ENCODE results near the gene CLSTN2.

CLSTN2 gene

DNA sequence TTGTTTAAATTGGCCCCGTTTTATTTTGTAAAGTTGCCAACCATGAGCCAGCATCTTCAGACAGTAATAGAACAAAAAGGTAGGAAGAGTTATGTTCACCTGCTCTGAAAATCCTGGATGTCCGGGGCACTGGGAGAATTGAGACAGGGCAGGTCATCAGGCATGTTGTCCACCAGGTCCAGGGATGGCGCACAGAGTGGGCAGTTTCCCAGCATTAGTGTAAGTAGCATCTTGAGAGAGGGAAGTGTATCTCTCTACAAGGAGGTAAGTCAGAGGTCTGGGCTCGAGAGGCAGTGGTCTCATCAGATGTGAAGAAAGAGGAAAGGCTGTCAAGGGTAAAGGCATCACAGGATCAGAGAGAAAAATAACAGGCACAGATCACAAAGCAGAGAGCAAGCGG, 339.4 kb downstream of the CLSTN2 start:
- TF ChIP-seq, protein P1, sequence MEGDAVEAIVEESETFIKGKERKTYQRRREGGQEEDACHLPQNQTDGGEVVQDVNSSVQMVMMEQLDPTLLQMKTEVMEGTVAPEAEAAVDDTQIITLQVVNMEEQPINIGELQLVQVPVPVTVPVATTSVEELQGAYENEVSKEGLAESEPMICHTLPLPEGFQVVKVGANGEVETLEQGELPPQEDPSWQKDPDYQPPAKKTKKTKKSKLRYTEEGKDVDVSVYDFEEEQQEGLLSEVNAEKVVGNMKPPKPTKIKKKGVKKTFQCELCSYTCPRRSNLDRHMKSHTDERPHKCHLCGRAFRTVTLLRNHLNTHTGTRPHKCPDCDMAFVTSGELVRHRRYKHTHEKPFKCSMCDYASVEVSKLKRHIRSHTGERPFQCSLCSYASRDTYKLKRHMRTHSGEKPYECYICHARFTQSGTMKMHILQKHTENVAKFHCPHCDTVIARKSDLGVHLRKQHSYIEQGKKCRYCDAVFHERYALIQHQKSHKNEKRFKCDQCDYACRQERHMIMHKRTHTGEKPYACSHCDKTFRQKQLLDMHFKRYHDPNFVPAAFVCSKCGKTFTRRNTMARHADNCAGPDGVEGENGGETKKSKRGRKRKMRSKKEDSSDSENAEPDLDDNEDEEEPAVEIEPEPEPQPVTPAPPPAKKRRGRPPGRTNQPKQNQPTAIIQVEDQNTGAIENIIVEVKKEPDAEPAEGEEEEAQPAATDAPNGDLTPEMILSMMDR (IDR thresholded peaks at IDR 0.05; ENCODE audit: control insufficient read depth, insufficient read depth, low read depth, low read length, missing control alignments), result no peak
- no peak for DNase-seq (ENCODE audit: low read depth)
- H3K4me3 ChIP-seq (ENCODE audit: control insufficient read depth, low read depth, low read length), result no peak overlapping the region

DNA sequence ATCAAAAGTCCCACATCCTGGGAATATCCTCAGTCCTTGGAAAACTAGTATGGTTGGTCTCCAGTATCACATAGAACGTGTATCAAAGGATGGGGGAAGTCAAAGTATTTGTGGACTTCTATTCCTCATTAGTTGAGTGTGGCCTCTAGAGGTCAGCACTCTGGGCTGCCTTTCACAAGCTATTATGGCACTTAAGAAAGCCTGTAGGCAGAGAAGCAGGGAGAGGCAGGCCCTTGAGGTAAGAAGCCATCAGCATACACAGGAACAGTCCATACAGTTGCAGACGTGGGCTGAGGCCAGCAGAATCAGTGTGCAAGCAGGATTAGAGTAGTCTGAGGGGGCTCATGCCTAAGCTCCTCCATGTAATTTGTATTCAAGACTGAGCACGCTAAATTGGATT, 341.7 kb downstream of the CLSTN2 start:
- no peak overlapping the region for H3K4me3 ChIP-seq (ENCODE audit: control insufficient read depth, low read depth, low read length)
- TF ChIP-seq, protein P1 (IDR thresholded peaks at IDR 0.05; ENCODE audit: control insufficient read depth, insufficient read depth, low read depth, low read length, missing control alignments), result peak; percentile 44
- DNase-seq (ENCODE audit: low read depth), result no peak

DNA sequence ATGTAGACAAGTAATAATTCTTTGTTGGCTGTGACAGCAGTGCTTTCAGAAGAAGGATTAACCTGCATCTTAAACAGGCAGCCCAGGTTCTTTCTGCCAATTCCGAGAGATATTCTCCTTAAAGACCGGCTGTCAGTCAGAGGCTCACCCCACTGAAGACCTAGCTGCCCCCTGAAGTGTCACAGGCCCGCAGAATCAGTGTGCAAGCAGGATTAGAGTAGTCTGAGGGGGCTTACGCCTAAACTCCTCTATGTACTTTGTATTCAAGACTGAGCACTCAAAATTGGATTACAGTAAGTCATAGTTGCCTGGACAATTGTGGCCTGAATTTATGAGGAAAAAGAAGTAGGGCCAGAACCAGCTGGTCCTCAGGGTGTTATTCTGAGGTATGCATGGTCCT, 342.9 kb downstream of the CLSTN2 start:
- H3K4me3 ChIP-seq (ENCODE audit: control insufficient read depth, low read depth, low read length), result no peak overlapping the region
- TF ChIP-seq, protein P1 (IDR thresholded peaks at IDR 0.05; ENCODE audit: control insufficient read depth, insufficient read depth, low read depth, low read length, missing control alignments), result no peak
- no peak for DNase-seq (ENCODE audit: low read depth)

DNA sequence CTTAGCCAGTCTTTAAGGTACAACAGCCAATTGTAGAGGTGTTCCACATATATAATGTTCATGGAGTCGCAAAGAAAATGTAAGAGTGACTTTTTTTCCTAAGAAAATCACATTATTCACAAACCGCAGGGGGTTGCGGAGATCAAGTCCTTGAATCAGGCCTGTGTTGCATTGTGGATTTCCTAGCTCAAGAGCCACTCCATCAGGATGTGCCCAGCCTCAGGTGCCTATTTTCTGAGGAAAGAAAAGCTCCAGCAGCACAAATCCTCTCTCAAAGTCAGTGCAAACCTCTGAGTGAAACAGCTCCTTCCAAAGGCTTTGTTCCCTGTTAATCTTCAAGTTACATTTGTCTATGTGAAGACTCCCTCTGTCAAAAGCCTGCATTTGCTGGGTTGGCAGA, 349.4 kb downstream of the CLSTN2 start:
- TF ChIP-seq, protein P1 (IDR thresholded peaks at IDR 0.05; ENCODE audit: control insufficient read depth, insufficient read depth, low read depth, low read length, missing control alignments), result no peak

DNA sequence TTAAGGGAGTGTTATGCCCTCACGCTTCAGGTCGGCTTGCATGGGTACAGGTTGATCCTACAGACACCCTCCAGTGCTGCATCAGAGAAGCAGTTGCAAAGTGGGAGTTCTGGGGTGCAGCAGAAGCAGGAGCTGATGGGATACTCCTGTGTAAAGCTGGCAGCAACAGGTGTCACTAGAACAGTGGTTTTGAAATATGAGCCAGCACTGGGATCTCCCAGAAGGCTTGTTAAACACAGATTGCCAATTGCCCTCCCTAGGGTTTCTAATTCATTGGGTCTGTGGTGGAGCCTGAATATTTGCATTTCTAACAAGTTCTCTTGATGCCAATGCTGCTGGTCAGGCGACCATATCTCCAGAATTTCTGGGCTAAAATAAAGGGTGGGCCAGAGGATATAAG, 350.4 kb downstream of the CLSTN2 start:
- DNase-seq (ENCODE audit: low read depth), result no peak
- TF ChIP-seq, protein P1 (IDR thresholded peaks at IDR 0.05; ENCODE audit: control insufficient read depth, insufficient read depth, low read depth, low read length, missing control alignments), result no peak
- H3K4me3 ChIP-seq (ENCODE audit: control insufficient read depth, low read depth, low read length), result no peak overlapping the region

More for the DNA sequence above, 349.4 kb downstream of the CLSTN2 start:
- no peak overlapping the region for H3K4me3 ChIP-seq (ENCODE audit: control insufficient read depth, low read depth, low read length)
- no peak for DNase-seq (ENCODE audit: low read depth)

DNA sequence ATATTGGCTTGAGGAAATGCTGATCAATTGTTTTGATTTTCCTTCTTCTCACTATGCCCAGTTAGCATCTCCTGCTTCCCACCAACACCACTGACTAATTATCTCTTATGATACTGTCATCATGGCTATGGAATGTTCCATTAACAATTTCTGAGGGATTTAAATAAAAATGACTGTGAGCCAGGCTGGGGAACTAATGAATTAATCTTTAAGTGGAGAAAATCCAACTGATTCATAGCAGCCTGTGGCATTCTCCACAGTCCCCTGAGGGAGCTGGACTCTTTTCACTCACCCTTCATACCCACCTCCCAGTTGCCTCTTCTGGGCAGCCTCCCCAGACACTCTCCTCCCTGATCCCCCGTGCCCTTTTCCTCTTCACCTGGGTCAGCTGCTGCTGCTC, 353.6 kb downstream of the CLSTN2 start:
- DNase-seq (ENCODE audit: low read depth), result no peak
- no peak overlapping the region for H3K4me3 ChIP-seq (ENCODE audit: control insufficient read depth, low read depth, low read length)
- TF ChIP-seq, protein P1 (IDR thresholded peaks at IDR 0.05; ENCODE audit: control insufficient read depth, insufficient read depth, low read depth, low read length, missing control alignments), result no peak

DNA sequence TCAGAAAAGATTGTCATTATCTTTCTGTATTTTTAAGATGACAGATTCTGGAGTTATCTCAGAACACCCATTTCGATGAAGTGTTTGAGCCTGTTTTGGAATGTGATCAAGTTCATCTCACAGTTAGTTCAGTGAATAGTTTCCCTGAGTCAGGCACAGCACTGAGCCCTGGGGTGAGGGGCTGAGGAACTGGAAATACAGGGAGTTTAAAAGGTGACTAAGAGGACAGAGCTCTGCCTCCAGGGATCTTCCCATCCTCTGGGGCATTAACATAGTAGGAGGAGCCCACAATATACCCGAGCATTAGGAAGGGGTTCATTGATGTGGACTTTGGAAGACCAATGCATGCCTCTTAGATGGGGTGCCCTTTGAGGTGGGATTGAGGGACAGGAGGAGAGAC, 355.1 kb downstream of the CLSTN2 start:
- TF ChIP-seq, protein P1 (IDR thresholded peaks at IDR 0.05; ENCODE audit: control insufficient read depth, insufficient read depth, low read depth, low read length, missing control alignments), result no peak
- H3K4me3 ChIP-seq (ENCODE audit: control insufficient read depth, low read depth, low read length), result no peak overlapping the region
- DNase-seq (ENCODE audit: low read depth), result no peak

Data from AG09309 (cell line).